Renal pelvis (tissue), 4 donors: ENCODE measurements around the gene NAT16. TPM values are rescaled to one million over a fixed set of nuclear protein-coding genes. Genes with fewer than 3 reads are reported as not detected.
"Not testable (repeated sequence)": the region's sequence is repeated elsewhere in the genome, so short reads cannot be mapped to it uniquely, and the experiment has no call there.

Experiments used
- DNase-seq: peaks from one replicate; pipeline ENCODE4 v3.0.0-alpha.2; 2013
- polyA plus RNA-seq, 3 donors: library from polyadenylated mRNA; unstranded; fragments of 120-200 nt; gene quantifications; one replicate each; pipeline ENCODE4 v1.2.1, GENCODE V29; 2013; ENCODE audit not compliant: insufficient read length in 3 of 3

Gene NAT16
- polyA plus RNA-seq, 3 donors: 0.25 TPM; not detected in 2

- no peak for DNase-seq
These were observed 52.5 kb downstream of the NAT16 start for GRCh38 chr7:101127460-101128039.

- peak; percentile 92 for DNase-seq
These were observed 53.2 kb downstream of the NAT16 start, which contains the start of gene SERPINE1 for GRCh38 chr7:101126651-101127459. Gene SERPINE1 (plus strand): TSS chr7:101127104. CDS start chr7:101128394, 1,290 bp downstream.

GRCh38 chr7:101125989-101126650, 54.0 kb downstream of the NAT16 start:
- no peak for DNase-seq

GRCh38 chr7:101124376-101125056, 55.6 kb downstream of the NAT16 start:
- peak; percentile 51 for DNase-seq

GRCh38 chr7:101123703-101124068, 56.4 kb downstream of the NAT16 start:
- no peak for DNase-seq

GRCh38 chr7:101122933-101123702, 57.0 kb downstream of the NAT16 start:
- no peak for DNase-seq

- peak; percentile 91 for DNase-seq
These were observed 57.8 kb downstream of the NAT16 start for GRCh38 chr7:101121991-101122932.

GRCh38 chr7:101121631-101121990, 58.5 kb downstream of the NAT16 start:
- not testable (repeated sequence) for DNase-seq

Other genes starting within 250 kb of the NAT16 start
- 1 to 10 TPM in 1 of 3 donors, under 1 TPM in 2; 0.59 to 1.1 (median 0.97) TPM for gene MUC3A, start 230.8 kb downstream of the NAT16 start, polyA plus RNA-seq
- under 1 TPM; 0.01 to 0.38 (median 0.06) TPM for gene MUC12, start 210.7 kb downstream of the NAT16 start, polyA plus RNA-seq
- not detected for gene MUC17, start 160.2 kb downstream of the NAT16 start, polyA plus RNA-seq
- gene TRIM56, start 94.8 kb downstream of the NAT16 start, polyA plus RNA-seq: 10 to 100 TPM; 14.5 to 23.2 (median 21.9) TPM
- gene SERPINE1, start 53.2 kb downstream of the NAT16 start, polyA plus RNA-seq: 1 to 10 TPM in 2 of 3 donors, under 1 TPM in 1; 0.86 to 1.3 (median 1.2) TPM
- gene AP1S1, start 25.8 kb downstream of the NAT16 start, polyA plus RNA-seq: 10 to 100 TPM; 72.6 to 81.6 (median 73.3) TPM
- under 1 TPM; 0.21 to 0.36 (median 0.28) TPM for gene VGF, start 14.7 kb downstream of the NAT16 start, polyA plus RNA-seq
- 1 to 10 TPM in 1 of 3 donors, under 1 TPM in 2; 0.83 to 1.7 (median 0.90) TPM for gene MOGAT3, start 20.7 kb upstream of the NAT16 start, polyA plus RNA-seq
- 10 to 100 TPM; 46.3 to 50.3 (median 50.1) TPM for gene PLOD3, start 37.3 kb upstream of the NAT16 start, polyA plus RNA-seq
- gene ZNHIT1, start 37.9 kb upstream of the NAT16 start, polyA plus RNA-seq: 10 to 100 TPM; 68.9 to 76.4 (median 72.0) TPM
- gene CLDN15, start 57.5 kb upstream of the NAT16 start, polyA plus RNA-seq: 10 to 100 TPM; 11.1 to 16.0 (median 14.7) TPM
- 100 to 1,000 TPM; 160 to 176 (median 165) TPM for gene FIS1, start 64.8 kb upstream of the NAT16 start, polyA plus RNA-seq
- 10 to 100 TPM; 72.0 to 73.8 (median 73.4) TPM for gene IFT22, start 141.5 kb upstream of the NAT16 start, polyA plus RNA-seq
- 10 to 100 TPM; 28.5 to 35.3 (median 34.3) TPM for gene COL26A1, start 182.6 kb upstream of the NAT16 start, polyA plus RNA-seq